Osteocyte (in vitro differentiated cells): Measurements from ENCODE around the gene FRAS1. TPM values are rescaled to one million over a fixed set of nuclear protein-coding genes. Genes with fewer than 3 reads are reported as not detected.

Source experiments
- DNase-seq: peaks from one replicate; pipeline ENCODE4 v3.0.0; 2021; ENCODE audit warnings: mixed read lengths; ENCODE audit not compliant: unreplicated experiment; ENCODE audit errors: extremely low spot score
- H3K27ac Mint-ChIP-seq: one replicate; pipeline ENCODE4 v1.8.0; 2021; ENCODE audit warnings: mild to moderate bottlenecking, mixed read lengths; ENCODE audit not compliant: unreplicated experiment
- H3K27me3 Mint-ChIP-seq: one replicate; pipeline ENCODE4 v1.8.0; 2021; ENCODE audit warnings: mixed read lengths; ENCODE audit not compliant: unreplicated experiment
- H3K36me3 Mint-ChIP-seq: one replicate; pipeline ENCODE4 v1.8.0; 2021; ENCODE audit warnings: mixed read lengths; ENCODE audit not compliant: unreplicated experiment
- H3K4me1 Mint-ChIP-seq: one replicate; pipeline ENCODE4 v1.8.0; 2021; ENCODE audit warnings: mixed read lengths; ENCODE audit not compliant: unreplicated experiment
- H3K4me3 Mint-ChIP-seq: one replicate; pipeline ENCODE4 v1.8.0; 2021; ENCODE audit warnings: mild to moderate bottlenecking, moderate library complexity, mixed read lengths; ENCODE audit not compliant: unreplicated experiment
- H3K9me3 Mint-ChIP-seq: one replicate; pipeline ENCODE4 v1.8.0; 2021; ENCODE audit warnings: mixed read lengths; ENCODE audit not compliant: unreplicated experiment
- total RNA-seq: library from RNA; stranded (reverse); gene quantifications from 2 replicates; pipeline ENCODE4 v1.2.1, GENCODE V29; 2021
- TF ChIP-seq, protein P1 (sequence below): fragments of 200-600 bp; sonication (generic); IDR thresholded peaks from 2 replicates; pipeline ENCODE4 v1.5.0; 2021; ENCODE audit warnings: antibody characterized with exemption, mild to moderate bottlenecking, moderate library complexity

FRAS1 gene
- total RNA-seq, 1 donor from 2014 or later, result 0.89 TPM

DNA sequence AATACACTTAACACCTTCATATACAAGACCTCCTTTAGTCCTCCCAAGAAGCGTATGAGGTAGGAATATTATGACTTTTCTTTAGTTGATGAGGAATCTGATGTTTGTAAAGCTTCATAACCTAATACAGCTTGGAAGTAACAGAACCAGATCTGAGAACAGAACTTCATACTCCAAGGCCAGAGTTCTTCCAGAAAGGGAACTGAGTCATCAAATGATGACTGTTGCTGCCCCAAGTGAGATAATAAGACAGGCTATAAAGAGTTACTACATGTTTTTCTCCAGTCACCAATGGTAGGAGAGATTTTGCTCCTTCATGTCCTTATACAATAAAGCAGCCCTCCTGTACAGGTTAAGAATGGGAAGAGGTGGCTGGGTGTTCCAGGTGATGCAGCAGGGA, 420.2 kb downstream of the FRAS1 start:
- no peaks in the 10 kb centered on the region for H3K36me3 Mint-ChIP-seq
- TF ChIP-seq, protein P1, sequence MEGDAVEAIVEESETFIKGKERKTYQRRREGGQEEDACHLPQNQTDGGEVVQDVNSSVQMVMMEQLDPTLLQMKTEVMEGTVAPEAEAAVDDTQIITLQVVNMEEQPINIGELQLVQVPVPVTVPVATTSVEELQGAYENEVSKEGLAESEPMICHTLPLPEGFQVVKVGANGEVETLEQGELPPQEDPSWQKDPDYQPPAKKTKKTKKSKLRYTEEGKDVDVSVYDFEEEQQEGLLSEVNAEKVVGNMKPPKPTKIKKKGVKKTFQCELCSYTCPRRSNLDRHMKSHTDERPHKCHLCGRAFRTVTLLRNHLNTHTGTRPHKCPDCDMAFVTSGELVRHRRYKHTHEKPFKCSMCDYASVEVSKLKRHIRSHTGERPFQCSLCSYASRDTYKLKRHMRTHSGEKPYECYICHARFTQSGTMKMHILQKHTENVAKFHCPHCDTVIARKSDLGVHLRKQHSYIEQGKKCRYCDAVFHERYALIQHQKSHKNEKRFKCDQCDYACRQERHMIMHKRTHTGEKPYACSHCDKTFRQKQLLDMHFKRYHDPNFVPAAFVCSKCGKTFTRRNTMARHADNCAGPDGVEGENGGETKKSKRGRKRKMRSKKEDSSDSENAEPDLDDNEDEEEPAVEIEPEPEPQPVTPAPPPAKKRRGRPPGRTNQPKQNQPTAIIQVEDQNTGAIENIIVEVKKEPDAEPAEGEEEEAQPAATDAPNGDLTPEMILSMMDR, result no peak
- no peaks in the 10 kb centered on the region for H3K9me3 Mint-ChIP-seq
- H3K27ac Mint-ChIP-seq, result no peak overlapping the region
- DNase-seq, result no peak
- H3K4me1 Mint-ChIP-seq, result peaks cover 8% of the 10 kb centered on the region
- no peak overlapping the region for H3K4me3 Mint-ChIP-seq
- peaks cover 6% of the 10 kb centered on the region for H3K27me3 Mint-ChIP-seq

DNA sequence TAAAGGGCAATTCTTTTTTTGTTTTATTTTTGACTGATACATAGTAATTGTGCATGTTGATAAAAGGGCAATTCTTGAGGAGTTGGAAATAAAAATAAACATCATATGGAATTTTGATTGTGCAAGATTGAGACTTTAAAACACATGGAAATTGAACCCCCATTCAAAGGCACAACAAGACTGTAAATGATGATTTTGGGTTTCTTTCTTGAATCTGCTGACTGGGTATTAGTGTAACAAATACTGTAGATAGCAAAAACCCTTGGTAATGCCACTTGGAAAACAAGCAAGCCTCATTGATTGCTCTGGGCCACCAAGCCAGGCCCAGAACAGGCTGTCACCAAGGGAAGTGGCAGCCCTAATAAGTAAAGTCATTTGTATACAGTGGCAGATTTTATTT, 421.4 kb downstream of the FRAS1 start:
- peaks cover 8% of the 10 kb centered on the region for H3K4me1 Mint-ChIP-seq
- H3K9me3 Mint-ChIP-seq, result no peaks in the 10 kb centered on the region
- H3K4me3 Mint-ChIP-seq, result no peak overlapping the region
- no peaks in the 10 kb centered on the region for H3K36me3 Mint-ChIP-seq
- DNase-seq, result no peak
- H3K27me3 Mint-ChIP-seq, result no peaks in the 10 kb centered on the region
- TF ChIP-seq, protein P1, result no peak
- H3K27ac Mint-ChIP-seq, result no peak overlapping the region

DNA sequence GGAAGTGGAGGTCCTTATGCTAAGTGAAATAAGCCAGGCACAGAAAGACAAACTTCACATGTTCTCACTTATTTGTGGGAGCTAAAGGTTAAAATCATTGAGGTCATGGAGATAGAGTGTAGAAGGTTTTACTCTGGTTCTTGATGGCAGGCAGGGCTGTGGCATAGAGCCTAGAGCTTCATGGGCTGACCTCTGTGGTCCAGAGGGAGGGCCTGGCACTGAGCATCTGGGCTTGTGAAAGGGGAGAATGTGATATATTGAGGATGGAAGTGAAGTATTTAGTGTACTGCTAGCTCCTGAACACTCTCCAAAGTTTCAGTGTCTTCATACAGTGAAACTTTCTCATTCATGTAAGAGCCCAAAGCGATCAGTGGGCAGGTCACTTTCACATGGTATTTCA, 423.2 kb downstream of the FRAS1 start:
- TF ChIP-seq, protein P1, result no peak
- Mint-ChIP-seq H3K4me3 (no peak overlapping the region), H3K9me3 (no peaks in the 10 kb centered on the region), H3K27ac (no peak overlapping the region), H3K36me3 (no peaks in the 10 kb centered on the region), H3K27me3 (no peaks in the 10 kb centered on the region), H3K4me1 (peaks cover 8% of the 10 kb centered on the region)
- no peak for DNase-seq

DNA sequence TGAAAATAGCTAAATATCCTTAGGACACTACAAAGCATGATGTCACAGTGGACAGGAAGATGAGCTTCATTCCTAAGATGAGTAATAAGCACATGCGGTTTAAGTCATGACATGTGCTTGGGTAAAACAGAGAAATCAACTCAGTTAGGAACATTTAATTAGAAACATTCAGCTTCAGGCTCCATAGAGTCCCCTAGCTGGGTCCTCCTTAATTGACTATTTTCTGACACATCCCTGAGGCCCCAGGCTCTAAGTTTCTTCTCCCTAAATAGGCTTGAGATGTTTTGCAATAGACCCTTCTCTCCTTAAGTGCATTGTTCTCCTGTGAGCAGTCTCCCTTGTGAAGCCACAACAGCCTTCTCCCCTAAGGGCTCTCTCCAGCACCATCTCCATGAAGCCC, 424.1 kb downstream of the FRAS1 start:
- Mint-ChIP-seq H3K4me1 (peaks cover 8% of the 10 kb centered on the region), H3K4me3 (no peak overlapping the region), H3K9me3 (no peaks in the 10 kb centered on the region), H3K27me3 (no peaks in the 10 kb centered on the region), H3K36me3 (no peaks in the 10 kb centered on the region), H3K27ac (peak overlapping the region; percentile 11)
- TF ChIP-seq, protein P1, result no peak
- no peak for DNase-seq

DNA sequence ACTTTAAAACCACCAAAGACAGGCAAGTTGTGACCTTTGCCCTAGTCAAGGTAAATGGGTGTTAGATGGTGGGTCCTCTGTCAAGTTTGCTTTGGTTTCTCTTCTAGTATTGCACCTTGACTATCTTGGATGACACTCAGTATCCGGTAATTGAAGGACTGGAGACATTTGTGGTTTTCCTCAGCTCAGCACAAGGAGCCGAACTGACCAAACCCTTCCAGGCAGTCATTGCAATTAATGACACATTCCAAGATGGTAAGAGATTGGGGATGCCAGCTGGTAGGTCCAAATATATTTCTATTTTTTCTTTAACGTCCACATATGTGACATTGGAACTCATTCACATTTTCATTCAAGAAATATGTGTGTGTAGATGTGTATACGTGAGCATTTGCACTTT, 425.2 kb downstream of the FRAS1 start:
- no peak for DNase-seq
- Mint-ChIP-seq H3K27me3 (no peaks in the 10 kb centered on the region), H3K27ac (no peak overlapping the region), H3K4me1 (peaks cover 8% of the 10 kb centered on the region), H3K4me3 (no peak overlapping the region), H3K36me3 (no peaks in the 10 kb centered on the region), H3K9me3 (no peaks in the 10 kb centered on the region)
- TF ChIP-seq, protein P1, result no peak
